ENCODE data around the gene HMBS.
"Not testable (repeated sequence)": the region's sequence is repeated elsewhere in the genome, so short reads cannot be mapped to it uniquely, and the experiment has no call there.

The HMBS gene

GRCh38 chr11:119121811-119122124, 37.1 kb downstream of the HMBS start:
- no peak for DNase-seq

GRCh38 chr11:119125821-119126220, 41.1 kb downstream of the HMBS start:
- DNase-seq: no peak

- DNase-seq: no peak
Observed at GRCh38 chr11:119126675-119127268, 42.1 kb downstream of the HMBS start.

- DNase-seq: no peak
Observed at GRCh38 chr11:119130662-119131061, 46.0 kb downstream of the HMBS start.

- DNase-seq: no peak
Observed at GRCh38 chr11:119134389-119134978, 49.8 kb downstream of the HMBS start.

GRCh38 chr11:119139276-119139675, 54.6 kb downstream of the HMBS start:
- DNase-seq: not testable (repeated sequence)

Measured in fibroblast of skin of right quadriceps (primary cell).